ENCODE results near the gene KCNMB4. TPM values are rescaled to one million over a fixed set of nuclear protein-coding genes. Genes with fewer than 3 reads are reported as not detected.

KCNMB4 gene
- polyA plus RNA-seq, 1 donor: 2.9 TPM

GRCh38 chr12:70398862-70399261, 32.8 kb downstream of the KCNMB4 start:
- Histone ChIP-seq H3K27me3 (ENCODE audit: control insufficient read depth, insufficient read depth, low read length) (no peaks in the 10 kb centered on the region), H3K9me3 (ENCODE audit: control insufficient read depth, low read depth, low read length) (no peaks in the 10 kb centered on the region), H3K27ac (ENCODE audit: low read length) (no peak overlapping the region), H3K4me3 (ENCODE audit: low read length) (no peak overlapping the region), H3K4me1 (ENCODE audit: control insufficient read depth, insufficient read depth, low read length) (no peaks in the 10 kb centered on the region), H3K36me3 (ENCODE audit: control insufficient read depth, insufficient read depth, low read length) (no peaks in the 10 kb centered on the region)
- DNase-seq: no peak
- no CpG with 5 or more reads among the region's 3 CpGs for whole genome bisulfite sequencing (ENCODE audit: insufficient coverage, low lambda C conversion rate)

GRCh38 chr12:70399311-70399710, 33.2 kb downstream of the KCNMB4 start:
- no peaks in the 10 kb centered on the region for H3K4me1 ChIP-seq (ENCODE audit: control insufficient read depth, insufficient read depth, low read length)
- no peaks in the 10 kb centered on the region for H3K27me3 ChIP-seq (ENCODE audit: control insufficient read depth, insufficient read depth, low read length)
- H3K27ac ChIP-seq (ENCODE audit: low read length): no peak overlapping the region
- H3K9me3 ChIP-seq (ENCODE audit: control insufficient read depth, low read depth, low read length): no peaks in the 10 kb centered on the region
- no peak overlapping the region for H3K4me3 ChIP-seq (ENCODE audit: low read length)
- H3K36me3 ChIP-seq (ENCODE audit: control insufficient read depth, insufficient read depth, low read length): no peaks in the 10 kb centered on the region
- no peak for DNase-seq
- 100% methylated on average over 2 of the region's 6 CpGs for WGBS (ENCODE audit: insufficient coverage, low lambda C conversion rate)

GRCh38 chr12:70400124-70400523, 34.0 kb downstream of the KCNMB4 start:
- no CpG with 5 or more reads among the region's 3 CpGs for WGBS (ENCODE audit: insufficient coverage, low lambda C conversion rate)
- no peaks in the 10 kb centered on the region for H3K27me3 ChIP-seq (ENCODE audit: control insufficient read depth, insufficient read depth, low read length)
- no peak overlapping the region for H3K4me3 ChIP-seq (ENCODE audit: low read length)
- H3K9me3 ChIP-seq (ENCODE audit: control insufficient read depth, low read depth, low read length): no peaks in the 10 kb centered on the region
- H3K4me1 ChIP-seq (ENCODE audit: control insufficient read depth, insufficient read depth, low read length): no peaks in the 10 kb centered on the region
- no peak for DNase-seq
- no peak overlapping the region for H3K27ac ChIP-seq (ENCODE audit: low read length)
- no peaks in the 10 kb centered on the region for H3K36me3 ChIP-seq (ENCODE audit: control insufficient read depth, insufficient read depth, low read length)

GRCh38 chr12:70402597-70402996, 36.5 kb downstream of the KCNMB4 start:
- H3K36me3 ChIP-seq (ENCODE audit: control insufficient read depth, insufficient read depth, low read length): no peaks in the 10 kb centered on the region
- H3K4me3 ChIP-seq (ENCODE audit: low read length): no peak overlapping the region
- no peaks in the 10 kb centered on the region for H3K4me1 ChIP-seq (ENCODE audit: control insufficient read depth, insufficient read depth, low read length)
- no peak for DNase-seq
- no peaks in the 10 kb centered on the region for H3K27me3 ChIP-seq (ENCODE audit: control insufficient read depth, insufficient read depth, low read length)
- no peak overlapping the region for H3K27ac ChIP-seq (ENCODE audit: low read length)
- H3K9me3 ChIP-seq (ENCODE audit: control insufficient read depth, low read depth, low read length): no peaks in the 10 kb centered on the region
- WGBS (ENCODE audit: insufficient coverage, low lambda C conversion rate): no CpG with 5 or more reads among the region's 1 CpG

GRCh38 chr12:70403826-70404225, 37.7 kb downstream of the KCNMB4 start:
- no peak overlapping the region for H3K27ac ChIP-seq (ENCODE audit: low read length)
- DNase-seq: no peak
- H3K9me3 ChIP-seq (ENCODE audit: control insufficient read depth, low read depth, low read length): no peaks in the 10 kb centered on the region
- no peak overlapping the region for H3K4me3 ChIP-seq (ENCODE audit: low read length)
- no peaks in the 10 kb centered on the region for H3K4me1 ChIP-seq (ENCODE audit: control insufficient read depth, insufficient read depth, low read length)
- no peaks in the 10 kb centered on the region for H3K27me3 ChIP-seq (ENCODE audit: control insufficient read depth, insufficient read depth, low read length)
- no peaks in the 10 kb centered on the region for H3K36me3 ChIP-seq (ENCODE audit: control insufficient read depth, insufficient read depth, low read length)

GRCh38 chr12:70408004-70408790, 42.1 kb downstream of the KCNMB4 start:
- no peak overlapping the region for H3K27ac ChIP-seq (ENCODE audit: low read length)
- H3K36me3 ChIP-seq (ENCODE audit: control insufficient read depth, insufficient read depth, low read length): no peaks in the 10 kb centered on the region
- no peak for DNase-seq
- H3K4me3 ChIP-seq (ENCODE audit: low read length): no peak overlapping the region
- H3K4me1 ChIP-seq (ENCODE audit: control insufficient read depth, insufficient read depth, low read length): no peaks in the 10 kb centered on the region
- no peaks in the 10 kb centered on the region for H3K9me3 ChIP-seq (ENCODE audit: control insufficient read depth, low read depth, low read length)
- H3K27me3 ChIP-seq (ENCODE audit: control insufficient read depth, insufficient read depth, low read length): no peaks in the 10 kb centered on the region
- WGBS (ENCODE audit: insufficient coverage, low lambda C conversion rate): 84% methylated on average over 2 of the region's 16 CpGs

- Histone ChIP-seq H3K4me3 (ENCODE audit: low read length) (no peak overlapping the region), H3K4me1 (ENCODE audit: control insufficient read depth, insufficient read depth, low read length) (no peaks in the 10 kb centered on the region), H3K9me3 (ENCODE audit: control insufficient read depth, low read depth, low read length) (no peaks in the 10 kb centered on the region), H3K36me3 (ENCODE audit: control insufficient read depth, insufficient read depth, low read length) (no peaks in the 10 kb centered on the region), H3K27me3 (ENCODE audit: control insufficient read depth, insufficient read depth, low read length) (no peaks in the 10 kb centered on the region), H3K27ac (ENCODE audit: low read length) (no peak overlapping the region)
- no peak for DNase-seq
- no CpG with 5 or more reads among the region's 1 CpG for WGBS (ENCODE audit: insufficient coverage, low lambda C conversion rate)
Measured at GRCh38 chr12:70415987-70416386, 49.9 kb downstream of the KCNMB4 start.

GRCh38 chr12:70417121-70417520, 51.0 kb downstream of the KCNMB4 start:
- Histone ChIP-seq H3K4me1 (ENCODE audit: control insufficient read depth, insufficient read depth, low read length) (no peaks in the 10 kb centered on the region), H3K36me3 (ENCODE audit: control insufficient read depth, insufficient read depth, low read length) (no peaks in the 10 kb centered on the region), H3K27ac (ENCODE audit: low read length) (no peak overlapping the region), H3K4me3 (ENCODE audit: low read length) (no peak overlapping the region), H3K9me3 (ENCODE audit: control insufficient read depth, low read depth, low read length) (no peaks in the 10 kb centered on the region), H3K27me3 (ENCODE audit: control insufficient read depth, insufficient read depth, low read length) (no peaks in the 10 kb centered on the region)
- WGBS (ENCODE audit: insufficient coverage, low lambda C conversion rate): 100% methylated on average over 1 of the region's 3 CpGs
- DNase-seq: no peak

- Histone ChIP-seq H3K36me3 (ENCODE audit: control insufficient read depth, insufficient read depth, low read length) (no peaks in the 10 kb centered on the region), H3K4me3 (ENCODE audit: low read length) (no peak overlapping the region), H3K27ac (ENCODE audit: low read length) (no peak overlapping the region), H3K27me3 (ENCODE audit: control insufficient read depth, insufficient read depth, low read length) (no peaks in the 10 kb centered on the region), H3K4me1 (ENCODE audit: control insufficient read depth, insufficient read depth, low read length) (no peaks in the 10 kb centered on the region), H3K9me3 (ENCODE audit: control insufficient read depth, low read depth, low read length) (no peaks in the 10 kb centered on the region)
- DNase-seq: no peak
- WGBS (ENCODE audit: insufficient coverage, low lambda C conversion rate): 80% methylated on average over 2 of the region's 3 CpGs
Measured at GRCh38 chr12:70418101-70418500, 52.0 kb downstream of the KCNMB4 start.

- H3K4me3 ChIP-seq (ENCODE audit: low read length): no peak overlapping the region
- no peak overlapping the region for H3K27ac ChIP-seq (ENCODE audit: low read length)
- DNase-seq: no peak
- 90% methylated on average over 2 of the region's 8 CpGs for WGBS (ENCODE audit: insufficient coverage, low lambda C conversion rate)
- H3K27me3 ChIP-seq (ENCODE audit: control insufficient read depth, insufficient read depth, low read length): no peaks in the 10 kb centered on the region
- H3K36me3 ChIP-seq (ENCODE audit: control insufficient read depth, insufficient read depth, low read length): no peaks in the 10 kb centered on the region
- no peaks in the 10 kb centered on the region for H3K9me3 ChIP-seq (ENCODE audit: control insufficient read depth, low read depth, low read length)
- H3K4me1 ChIP-seq (ENCODE audit: control insufficient read depth, insufficient read depth, low read length): no peaks in the 10 kb centered on the region
Measured at GRCh38 chr12:70422631-70423030, 56.5 kb downstream of the KCNMB4 start.

GRCh38 chr12:70426620-70427019, 60.5 kb downstream of the KCNMB4 start:
- Histone ChIP-seq H3K4me1 (ENCODE audit: control insufficient read depth, insufficient read depth, low read length) (no peaks in the 10 kb centered on the region), H3K27ac (ENCODE audit: low read length) (no peak overlapping the region), H3K4me3 (ENCODE audit: low read length) (no peak overlapping the region), H3K36me3 (ENCODE audit: control insufficient read depth, insufficient read depth, low read length) (no peaks in the 10 kb centered on the region), H3K9me3 (ENCODE audit: control insufficient read depth, low read depth, low read length) (no peaks in the 10 kb centered on the region), H3K27me3 (ENCODE audit: control insufficient read depth, insufficient read depth, low read length) (no peaks in the 10 kb centered on the region)
- 100% methylated on average over 1 of the region's 1 CpG for WGBS (ENCODE audit: insufficient coverage, low lambda C conversion rate)
- DNase-seq: no peak
